Neural cell (in vitro differentiated cells): ENCODE data around the gene POLR3B.

Source experiments
- CTCF ChIP-seq: fragments of 450-650 bp; IDR thresholded peaks from 2 replicates; pipeline ENCODE4 v1.5.1; 2014; ENCODE audit warnings: antibody characterized with exemption, mild to moderate bottlenecking, moderate library complexity; ENCODE audit not compliant: poor library complexity, severe bottlenecking
- EZH2 ChIP-seq: fragments of 200-600, 300-800 bp; shearing (Covaris generic), sonication (generic); IDR thresholded peaks from 2 replicates; pipeline ENCODE4 v1.6.1; 2014; ENCODE audit warnings: antibody characterized with exemption, low read length, borderline replicate concordance, mild to moderate bottlenecking; ENCODE audit not compliant: insufficient read depth, poor library complexity, severe bottlenecking
- REST ChIP-seq: IDR thresholded peaks from 2 replicates; pipeline ENCODE4 v1.6.1; 2012; ENCODE audit warnings: borderline replicate concordance
- TAF1 ChIP-seq: IDR thresholded peaks from 2 replicates; pipeline ENCODE4 v1.6.1; 2012; ENCODE audit warnings: low read depth

- TF ChIP-seq REST (no peak), CTCF (no peak), EZH2 (no peak), TAF1 (no peak)
Measured at GRCh38 chr12:106358396-106359241, 1.1 kb downstream of the POLR3B start.
